ENCODE data around the gene CAMK1. TPM values are rescaled to one million over a fixed set of nuclear protein-coding genes. Genes with fewer than 3 reads are reported as not detected.

CAMK1 gene
- total RNA-seq, 1 experiment from 2014 or later: 36.6 TPM

- H3K9me3 ChIP-seq (ENCODE audit: low read length): no peaks in the 10 kb centered on the region
- no peak overlapping the region for H3K9ac ChIP-seq (ENCODE audit: low read length)
- no peak overlapping the region for H3K27ac ChIP-seq (ENCODE audit: low read length)
- H3K4me1 ChIP-seq (ENCODE audit: insufficient read depth, low read length): no peaks in the 10 kb centered on the region
- ChIA-PET CTCF (no interaction called here), POLR2A (ENCODE audit: unreplicated experiment) (no interaction called here)
- no peak overlapping the region for H3K4me3 ChIP-seq (ENCODE audit: low read length)
- H3K36me3 ChIP-seq (ENCODE audit: low read depth, low read length): peaks cover 10% of the 10 kb centered on the region; the same call in 1 of the 2 replicates
- no TSS peak for BruUV-seq (replicated peaks)
- no peaks in the 10 kb centered on the region for H3F3A ChIP-seq (ENCODE audit: low read length, unreplicated experiment)
- no peaks in the 10 kb centered on the region for H3K9me2 ChIP-seq (replicated peaks; ENCODE audit: low read length)
- intact Hi-C loops (cut with micrococcal nuclease): no loop called here
- DNase-seq (no peak), ATAC-seq (no peak)
- H3K4me2 ChIP-seq (ENCODE audit: low read length): no peak overlapping the region
- no peaks in the 10 kb centered on the region for H3K27me3 ChIP-seq (ENCODE audit: low read length)
- H4K20me1 ChIP-seq (ENCODE audit: low read length): no peaks in the 10 kb centered on the region
- TF ChIP-seq EZH2 (IDR thresholded peaks at IDR 0.05; ENCODE audit: low read length, unreplicated experiment): no peak
- no peak for TF ChIP-seq CTCF (conservative IDR thresholded peaks at IDR 0.05; ENCODE audit: low read depth, low read length)
- no peak for TF ChIP-seq EZH2phosphoT487 (IDR thresholded peaks at IDR 0.05; ENCODE audit: borderline replicate concordance, low read length)
- no peak overlapping the region for H2AFZ ChIP-seq (ENCODE audit: low read length)
- no peaks in the 10 kb centered on the region for H3K79me2 ChIP-seq (ENCODE audit: low read length)
Observed at GRCh38 chr3:9786209-9786739, 16.5 kb upstream of the CAMK1 start.

GRCh38 chr3:9785602-9786001 is 15.9 kb upstream of the CAMK1 start:
- peaks cover 10% of the 10 kb centered on the region; the same call in 1 of the 2 replicates for H3K36me3 ChIP-seq (ENCODE audit: low read depth, low read length)
- H3K4me2 ChIP-seq (ENCODE audit: low read length): no peak overlapping the region
- H3K4me3 ChIP-seq (ENCODE audit: low read length): no peak overlapping the region
- H3K9ac ChIP-seq (ENCODE audit: low read length): no peak overlapping the region
- ATAC-seq (no peak), DNase-seq (no peak)
- no TSS peak for BruUV-seq (replicated peaks)
- intact Hi-C loops (cut with micrococcal nuclease): no loop called here
- H2AFZ ChIP-seq (ENCODE audit: low read length): no peak overlapping the region
- POLR2A ChIA-PET (ENCODE audit: unreplicated experiment): no interaction called here
- H3F3A ChIP-seq (ENCODE audit: low read length, unreplicated experiment): no peaks in the 10 kb centered on the region
- no peaks in the 10 kb centered on the region for H3K9me2 ChIP-seq (replicated peaks; ENCODE audit: low read length)
- CTCF ChIA-PET: no interaction called here
- no peaks in the 10 kb centered on the region for H3K4me1 ChIP-seq (ENCODE audit: insufficient read depth, low read length)
- no peak overlapping the region for H3K27ac ChIP-seq (ENCODE audit: low read length)
- H3K27me3 ChIP-seq (ENCODE audit: low read length): no peaks in the 10 kb centered on the region
- H3K79me2 ChIP-seq (ENCODE audit: low read length): no peaks in the 10 kb centered on the region
- no peaks in the 10 kb centered on the region for H3K9me3 ChIP-seq (ENCODE audit: low read length)
- no peak for TF ChIP-seq EZH2 (IDR thresholded peaks at IDR 0.05; ENCODE audit: low read length, unreplicated experiment)
- TF ChIP-seq CTCF (conservative IDR thresholded peaks at IDR 0.05; ENCODE audit: low read depth, low read length): no peak
- no peak for TF ChIP-seq EZH2phosphoT487 (IDR thresholded peaks at IDR 0.05; ENCODE audit: borderline replicate concordance, low read length)
- no peaks in the 10 kb centered on the region for H4K20me1 ChIP-seq (ENCODE audit: low read length)

GRCh38 chr3:9784965-9785364 is 15.2 kb upstream of the CAMK1 start:
- DNase-seq (no peak), ATAC-seq (no peak)
- H3K27me3 ChIP-seq (ENCODE audit: low read length): no peaks in the 10 kb centered on the region
- intact Hi-C loops (cut with micrococcal nuclease): no loop called here
- H3K9me2 ChIP-seq (replicated peaks; ENCODE audit: low read length): no peaks in the 10 kb centered on the region
- ChIA-PET POLR2A (ENCODE audit: unreplicated experiment) (no interaction called here), CTCF (no interaction called here)
- no peak overlapping the region for H2AFZ ChIP-seq (ENCODE audit: low read length)
- no peak overlapping the region for H3K4me2 ChIP-seq (ENCODE audit: low read length)
- H3K79me2 ChIP-seq (ENCODE audit: low read length): no peaks in the 10 kb centered on the region
- H3K27ac ChIP-seq (ENCODE audit: low read length): no peak overlapping the region
- H3K9ac ChIP-seq (ENCODE audit: low read length): no peak overlapping the region
- H3K4me1 ChIP-seq (ENCODE audit: insufficient read depth, low read length): no peaks in the 10 kb centered on the region
- H4K20me1 ChIP-seq (ENCODE audit: low read length): no peaks in the 10 kb centered on the region
- TF ChIP-seq EZH2phosphoT487 (IDR thresholded peaks at IDR 0.05; ENCODE audit: borderline replicate concordance, low read length) (no peak), CTCF (conservative IDR thresholded peaks at IDR 0.05; ENCODE audit: low read depth, low read length) (no peak), EZH2 (IDR thresholded peaks at IDR 0.05; ENCODE audit: low read length, unreplicated experiment) (no peak)
- H3K4me3 ChIP-seq (ENCODE audit: low read length): no peak overlapping the region
- no TSS peak for BruUV-seq (replicated peaks)
- no peaks in the 10 kb centered on the region for H3K9me3 ChIP-seq (ENCODE audit: low read length)
- peaks cover 10% of the 10 kb centered on the region; the same call in 1 of the 2 replicates for H3K36me3 ChIP-seq (ENCODE audit: low read depth, low read length)
- H3F3A ChIP-seq (ENCODE audit: low read length, unreplicated experiment): no peaks in the 10 kb centered on the region

All from PC-3 (cell line).